ENCODE measurements around the gene MFSD11. TPM values are rescaled to one million over a fixed set of nuclear protein-coding genes. Genes with fewer than 3 reads are reported as not detected.
"Not testable (repeated sequence)": the region's sequence is repeated elsewhere in the genome, so short reads cannot be mapped to it uniquely, and the experiment has no call there.

Gene MFSD11
- total RNA-seq, 1 experiment from 2014 or later = 42.3 TPM

- in situ Hi-C loops (cut with HindIII; ENCODE audit: low pct_unique_long_range_greater_than_20kb, low sequenced_read_pairs) = no loop called here
- no peak for DNase-seq (ENCODE audit: low read depth, low spot score)
Observed at GRCh38 chr17:76757256-76757655, 19.3 kb downstream of the MFSD11 start.

GRCh38 chr17:76758570-76758969 lies 20.7 kb downstream of the MFSD11 start:
- no peak for DNase-seq (ENCODE audit: low read depth, low spot score)

DNA sequence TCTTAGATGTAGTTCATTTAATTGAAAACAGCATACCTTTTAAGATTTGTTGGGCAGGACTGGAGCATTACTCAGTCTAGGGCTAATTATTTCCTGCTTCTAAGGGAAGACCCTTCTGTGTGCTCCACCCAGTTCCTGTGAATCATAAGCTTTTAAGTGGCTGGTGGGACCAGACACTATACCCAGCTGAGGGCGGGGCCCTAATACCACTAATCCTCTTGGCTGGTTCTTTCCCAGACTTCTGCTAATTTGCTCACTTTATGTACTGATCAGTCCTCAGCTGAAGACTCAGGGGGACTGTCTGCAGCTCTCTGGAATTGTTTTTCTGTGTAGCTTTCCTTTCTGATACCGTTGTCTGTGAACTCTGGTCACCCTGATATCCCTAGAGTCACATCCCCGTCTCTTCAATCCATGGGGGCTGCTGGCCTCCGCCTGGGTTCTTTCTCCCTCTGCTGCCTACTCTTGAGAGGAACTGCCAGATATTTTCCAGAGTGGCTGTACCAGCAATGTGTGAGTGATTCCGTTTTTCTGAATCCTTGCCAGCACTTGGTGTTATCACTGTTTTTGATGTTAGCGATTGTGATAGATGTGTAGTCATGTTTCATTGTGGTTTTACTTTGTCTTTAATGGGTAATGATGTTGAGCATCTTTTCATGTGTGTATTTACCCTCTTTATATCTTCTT lies 35.1 kb downstream of the MFSD11 start:
- in situ Hi-C loops (cut with HindIII; ENCODE audit: low pct_unique_long_range_greater_than_20kb, low sequenced_read_pairs) = no loop called here

More at GRCh38 chr17:76758570-76758969, 20.7 kb downstream of the MFSD11 start:
- in situ Hi-C loops (cut with HindIII; ENCODE audit: low pct_unique_long_range_greater_than_20kb, low sequenced_read_pairs) = no loop called here

DNA sequence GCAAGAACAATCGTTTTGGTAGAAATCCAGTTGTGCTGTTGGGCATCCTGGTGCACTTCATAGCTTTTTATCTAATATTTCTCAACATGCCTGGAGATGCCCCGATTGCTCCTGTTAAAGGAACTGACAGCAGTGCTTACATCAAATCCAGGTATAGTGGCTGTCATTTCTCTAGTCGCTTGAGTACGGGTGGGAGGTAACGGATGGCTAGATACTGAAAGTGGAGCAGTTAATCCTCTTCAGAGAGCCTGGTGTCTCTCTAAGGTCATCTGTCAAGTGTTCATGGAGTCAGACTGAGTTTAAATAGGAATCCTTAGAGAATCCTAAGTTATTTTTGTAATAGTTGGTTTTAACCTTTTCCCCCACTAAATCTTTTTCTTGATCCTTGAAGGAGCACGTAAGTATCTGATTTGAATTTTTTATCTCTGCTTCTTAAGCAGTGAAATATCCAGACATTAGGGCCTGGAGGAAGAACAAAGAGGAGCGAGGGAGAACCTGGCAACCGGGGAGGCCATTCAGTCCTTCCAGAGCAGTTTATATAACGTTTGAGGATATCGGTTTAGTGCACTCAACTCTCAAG lies 37.2 kb downstream of the MFSD11 start:
- in situ Hi-C loops (cut with HindIII; ENCODE audit: low pct_unique_long_range_greater_than_20kb, low sequenced_read_pairs) = no loop called here
- DNase-seq (ENCODE audit: low read depth, low spot score) = no peak

More for the DNA sequence above, 35.1 kb downstream of the MFSD11 start:
- DNase-seq (ENCODE audit: low read depth, low spot score) = no peak

DNA sequence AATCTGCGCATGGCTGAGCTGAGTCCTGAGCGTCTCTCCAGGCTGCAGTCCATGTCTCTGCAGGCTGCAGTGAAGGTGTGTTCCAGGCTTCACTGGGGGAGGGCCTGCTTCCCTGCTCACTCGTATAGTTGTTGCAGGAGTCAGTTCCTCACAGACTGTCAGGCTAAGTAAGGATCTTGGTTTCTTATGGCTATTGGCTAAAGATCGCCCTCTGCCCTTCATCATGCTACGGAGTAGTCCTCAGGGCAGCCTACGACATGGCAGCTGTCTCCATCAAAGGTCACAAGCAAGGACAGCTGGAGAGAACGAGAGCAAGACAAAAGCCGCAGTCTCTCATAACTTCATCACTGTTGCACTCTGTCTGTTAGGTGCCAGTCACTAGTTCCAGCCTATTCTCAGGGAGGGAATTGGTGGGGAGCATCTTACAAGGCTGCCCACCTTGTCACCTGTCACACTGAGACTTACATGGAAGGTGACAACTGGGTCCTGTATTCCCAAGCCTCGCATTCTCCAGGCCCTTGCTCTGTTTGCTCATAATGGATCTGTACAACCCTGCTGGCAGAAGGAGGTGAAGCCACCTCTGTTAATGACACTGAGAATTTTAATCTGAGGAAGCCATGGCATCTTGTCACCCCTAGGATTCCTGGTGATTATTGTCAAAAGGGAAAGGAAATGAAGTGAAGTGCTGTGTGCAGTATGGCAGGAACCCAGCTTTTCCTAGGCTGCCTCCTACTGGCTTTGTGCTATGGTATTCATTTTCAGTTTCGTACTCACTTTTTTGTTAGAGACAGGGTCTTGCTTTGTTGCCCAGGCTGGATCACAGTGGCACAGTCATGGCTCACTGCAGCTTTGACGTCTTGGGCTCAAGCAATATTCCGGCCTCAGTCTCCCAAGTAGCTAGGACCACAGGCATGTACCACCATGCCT lies 43.4 kb downstream of the MFSD11 start:
- DNase-seq (ENCODE audit: low read depth, low spot score) = peak; percentile 64
- in situ Hi-C loops (cut with HindIII; ENCODE audit: low pct_unique_long_range_greater_than_20kb, low sequenced_read_pairs) = no loop called here

GRCh38 chr17:76783146-76783545 lies 45.2 kb downstream of the MFSD11 start:
- in situ Hi-C loops (cut with HindIII; ENCODE audit: low pct_unique_long_range_greater_than_20kb, low sequenced_read_pairs) = no loop called here
- no peak for DNase-seq (ENCODE audit: low read depth, low spot score)

- no peak for DNase-seq (ENCODE audit: low read depth, low spot score)
- in situ Hi-C loops (cut with HindIII; ENCODE audit: low pct_unique_long_range_greater_than_20kb, low sequenced_read_pairs) = no loop called here
Observed at GRCh38 chr17:76784926-76785325, 47.0 kb downstream of the MFSD11 start.

DNA sequence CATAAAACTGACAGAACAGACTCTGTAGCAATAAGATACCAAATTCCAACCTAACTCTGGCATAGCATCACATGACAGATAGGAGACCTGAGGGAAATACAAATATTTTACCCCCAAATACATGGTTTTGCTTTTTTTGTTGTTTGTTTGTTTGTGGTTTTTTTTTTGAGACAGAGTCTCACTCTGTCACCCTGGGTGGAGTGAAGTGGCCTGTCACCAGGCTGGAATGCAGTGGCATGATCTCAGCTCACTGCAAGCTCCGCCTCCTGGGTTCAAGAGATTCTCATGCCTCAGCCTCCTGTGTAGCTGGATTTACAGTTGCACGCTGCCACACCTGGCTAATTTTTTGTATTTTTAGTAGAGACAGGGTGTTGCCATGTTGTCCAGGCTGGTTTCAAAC lies 49.9 kb downstream of the MFSD11 start:
- DNase-seq (ENCODE audit: low read depth, low spot score); in situ Hi-C loops (cut with HindIII; ENCODE audit: low pct_unique_long_range_greater_than_20kb, low sequenced_read_pairs): not testable (repeated sequence)

DNA sequence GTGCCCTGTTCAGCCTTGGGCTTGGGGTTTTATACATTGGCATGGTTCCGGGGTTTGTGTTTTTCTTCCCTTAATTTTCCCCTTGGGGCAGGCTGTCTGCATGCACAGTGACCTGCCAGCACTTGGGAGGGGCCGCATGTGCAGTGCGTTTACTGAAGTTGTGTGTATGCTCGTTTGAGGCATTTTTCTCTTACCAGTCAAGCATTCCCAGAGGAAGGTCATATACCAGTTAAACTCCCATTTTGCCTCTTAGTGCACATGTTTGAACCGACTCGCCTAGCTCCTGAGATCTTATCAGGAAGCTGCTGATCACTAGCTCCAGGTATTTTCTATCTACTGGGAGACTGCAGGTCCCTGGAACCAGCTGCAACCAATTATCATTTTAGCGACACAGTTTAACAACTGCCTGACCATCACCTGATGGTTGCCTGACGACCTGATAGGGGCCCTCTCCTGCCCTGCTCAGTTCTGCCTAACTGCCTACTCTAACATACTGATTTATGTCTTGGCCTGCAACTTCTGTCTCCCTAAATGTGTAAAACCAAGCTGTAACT lies 51.4 kb downstream of the MFSD11 start:
- in situ Hi-C loops (cut with HindIII; ENCODE audit: low pct_unique_long_range_greater_than_20kb, low sequenced_read_pairs) = no loop called here
- no peak for DNase-seq (ENCODE audit: low read depth, low spot score)

GRCh38 chr17:76791053-76791980 lies 53.4 kb downstream of the MFSD11 start:
- peak; percentile 44 for DNase-seq (ENCODE audit: low read depth, low spot score)
- in situ Hi-C loops (cut with HindIII; ENCODE audit: low pct_unique_long_range_greater_than_20kb, low sequenced_read_pairs) = no loop called here

DNA sequence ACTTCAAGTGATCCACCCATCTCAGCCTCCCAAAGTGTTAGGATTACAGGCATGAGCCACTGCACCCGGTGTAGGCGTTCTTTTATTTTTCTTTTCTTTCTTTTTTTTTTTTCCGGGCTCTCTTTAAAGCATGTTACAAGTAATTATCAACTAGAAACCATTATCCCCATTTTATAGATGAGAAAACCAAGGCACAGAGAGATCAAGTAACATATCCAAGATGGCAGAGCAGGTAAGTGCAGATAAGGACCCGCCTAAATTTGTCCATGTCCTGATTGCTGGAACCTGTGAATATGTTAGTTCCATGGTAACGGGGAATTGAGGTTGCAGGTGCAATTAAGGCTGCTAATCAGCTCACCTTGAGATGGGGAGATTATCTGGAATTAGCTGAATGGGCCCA lies 54.4 kb downstream of the MFSD11 start:
- in situ Hi-C loops (cut with HindIII; ENCODE audit: low pct_unique_long_range_greater_than_20kb, low sequenced_read_pairs) = no loop called here
- DNase-seq (ENCODE audit: low read depth, low spot score) = no peak

GRCh38 chr17:76793775-76794174 lies 55.9 kb downstream of the MFSD11 start:
- in situ Hi-C loops (cut with HindIII; ENCODE audit: low pct_unique_long_range_greater_than_20kb, low sequenced_read_pairs) = no loop called here
- peak; percentile 87 for DNase-seq (ENCODE audit: low read depth, low spot score)

DNA sequence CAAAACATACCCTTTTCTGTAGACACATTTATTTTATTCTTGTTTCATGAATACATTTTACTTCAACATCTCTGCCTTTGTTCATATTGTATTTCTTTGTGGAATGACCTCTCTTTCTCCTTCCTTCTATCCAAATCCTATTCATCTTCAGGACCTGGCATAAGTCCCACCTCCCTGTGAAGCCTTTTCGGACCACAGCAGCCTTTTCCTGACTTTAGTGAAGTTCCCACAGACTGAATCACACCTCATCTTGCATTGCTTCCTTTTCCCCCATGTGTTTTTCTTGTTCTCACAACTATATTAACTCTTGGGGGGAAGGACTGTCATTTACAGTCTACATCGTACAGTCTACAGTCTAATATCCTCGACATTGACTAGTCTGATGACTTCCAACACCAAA lies 58.2 kb downstream of the MFSD11 start:
- in situ Hi-C loops (cut with HindIII; ENCODE audit: low pct_unique_long_range_greater_than_20kb, low sequenced_read_pairs) = no loop called here
- DNase-seq (ENCODE audit: low read depth, low spot score) = no peak

GRCh38 chr17:76797241-76797840 lies 59.4 kb downstream of the MFSD11 start:
- in situ Hi-C loops (cut with HindIII; ENCODE audit: low pct_unique_long_range_greater_than_20kb, low sequenced_read_pairs) = no loop called here
- no peak for DNase-seq (ENCODE audit: low read depth, low spot score)

DNA sequence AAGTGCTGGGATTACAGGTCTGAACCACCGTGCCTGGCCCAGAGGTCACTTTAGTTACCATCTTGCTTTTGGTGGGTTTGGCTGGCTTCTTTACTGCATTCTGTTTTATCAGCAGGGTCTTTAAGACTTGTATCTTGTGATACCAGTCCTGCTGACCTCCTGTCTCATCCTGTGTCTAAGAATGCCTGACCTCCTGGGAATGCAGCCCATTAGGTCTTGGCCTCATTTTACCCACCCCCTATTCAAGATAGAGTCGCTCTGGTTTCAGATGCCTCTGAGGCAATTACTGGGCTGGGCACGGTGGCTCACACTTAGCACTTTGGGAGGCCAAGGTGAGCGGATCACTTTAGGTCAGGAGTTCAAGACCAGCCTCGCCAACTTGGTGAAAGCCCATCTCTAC lies 63.8 kb downstream of the MFSD11 start:
- DNase-seq (ENCODE audit: low read depth, low spot score) = peak; percentile 44
- in situ Hi-C loops (cut with HindIII; ENCODE audit: low pct_unique_long_range_greater_than_20kb, low sequenced_read_pairs) = no loop called here

GRCh38 chr17:76805319-76805718 lies 67.4 kb downstream of the MFSD11 start:
- in situ Hi-C loops (cut with HindIII; ENCODE audit: low pct_unique_long_range_greater_than_20kb, low sequenced_read_pairs) = no loop called here
- no peak for DNase-seq (ENCODE audit: low read depth, low spot score)

- in situ Hi-C loops (cut with HindIII; ENCODE audit: low pct_unique_long_range_greater_than_20kb, low sequenced_read_pairs); DNase-seq (ENCODE audit: low read depth, low spot score): not testable (repeated sequence)
Observed at GRCh38 chr17:76806151-76806550, 68.2 kb downstream of the MFSD11 start.

Data from SK-MEL-5 (cell line).